Skin of body (tissue), 2 donors: ENCODE measurements around the gene ARL15. TPM values are rescaled to one million over a fixed set of nuclear protein-coding genes. Genes with fewer than 3 reads are reported as not detected.

Source experiments
- DNase-seq: peaks from one replicate; lab custom pipeline; 2025; lab: John Stamatoyannopoulos, UW
- total RNA-seq: library from RNA; depleted of rRNA; stranded (reverse); fragments of >200 nt; gene quantifications from one replicate; pipeline ENCODE4 v1.2.3, GENCODE V29; 2014

Gene ARL15
- total RNA-seq, 1 donor from 2014 or later: 73.2 TPM

DNA sequence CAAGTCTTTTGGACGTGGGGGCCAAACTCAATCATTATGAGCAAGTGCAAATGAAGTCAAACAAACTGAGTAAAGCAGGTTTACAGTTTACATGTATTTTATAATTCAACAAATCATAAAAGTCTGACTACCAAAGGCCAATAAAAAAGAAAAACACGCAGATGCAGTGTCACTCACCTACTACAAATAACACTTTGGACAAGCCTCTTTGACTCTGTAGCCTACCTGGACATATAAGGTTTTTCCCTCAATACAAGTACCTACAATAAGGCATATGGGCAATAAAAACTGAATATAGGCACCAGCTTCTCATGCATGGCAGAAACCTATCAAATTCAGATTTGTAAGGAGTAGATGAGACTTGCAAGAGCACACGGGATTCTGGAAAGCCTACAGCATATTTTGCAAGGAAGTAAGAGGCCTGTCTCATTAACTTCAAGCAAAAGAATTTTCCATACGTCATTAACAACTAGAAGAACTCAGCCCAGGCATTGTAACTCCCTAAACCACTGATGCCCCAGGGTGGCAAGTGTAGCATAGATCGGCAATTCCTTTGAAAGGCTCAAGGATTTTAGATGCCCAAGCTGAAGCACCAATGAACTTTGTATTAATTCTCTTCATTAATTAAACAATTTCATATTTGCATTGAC, 21.7 kb downstream of the ARL15 start:
- no peak for DNase-seq

DNA sequence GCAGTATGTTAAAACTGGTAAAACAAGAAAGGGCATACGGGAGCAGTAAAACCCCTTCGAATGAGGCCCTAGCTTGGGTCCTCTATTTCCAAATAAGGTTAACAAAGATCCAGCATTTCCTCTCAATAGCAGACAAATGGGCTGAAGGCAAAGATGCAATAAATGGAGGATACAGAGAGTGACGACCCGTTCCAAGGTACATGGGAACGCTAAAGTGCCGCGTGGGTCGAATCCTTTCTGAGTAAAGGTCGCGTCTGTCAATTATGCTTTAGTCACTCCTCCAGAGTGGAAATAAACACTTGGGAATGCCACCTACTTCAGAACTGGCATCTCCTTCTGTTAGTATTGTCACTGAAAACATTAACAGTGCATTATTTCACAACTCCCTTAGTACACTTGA, 24.7 kb downstream of the ARL15 start:
- DNase-seq: no peak

GRCh38 chr5:54284586-54284985, 25.8 kb downstream of the ARL15 start:
- no peak for DNase-seq

DNA sequence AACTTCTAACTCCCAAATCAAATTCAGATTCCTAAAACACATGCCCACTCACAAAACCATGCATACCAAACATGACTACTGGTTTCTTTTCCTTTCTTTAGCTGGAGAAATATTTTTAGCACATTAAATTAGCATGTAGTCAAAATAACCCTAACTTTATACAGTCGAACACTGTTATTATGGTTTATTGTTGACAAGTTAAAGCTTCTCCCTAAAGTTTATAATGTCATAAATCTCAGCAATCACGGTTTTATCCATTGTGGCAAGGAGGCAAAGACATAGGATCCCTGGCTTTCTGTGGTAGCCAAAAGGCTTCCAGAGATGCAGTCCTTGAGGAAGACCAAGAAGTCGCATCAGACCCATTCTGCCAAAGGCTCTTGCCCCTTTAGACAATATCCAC, 27.5 kb downstream of the ARL15 start:
- no peak for DNase-seq

- DNase-seq: no peak
Observed at GRCh38 chr5:54281960-54282692, 28.2 kb downstream of the ARL15 start.

DNA sequence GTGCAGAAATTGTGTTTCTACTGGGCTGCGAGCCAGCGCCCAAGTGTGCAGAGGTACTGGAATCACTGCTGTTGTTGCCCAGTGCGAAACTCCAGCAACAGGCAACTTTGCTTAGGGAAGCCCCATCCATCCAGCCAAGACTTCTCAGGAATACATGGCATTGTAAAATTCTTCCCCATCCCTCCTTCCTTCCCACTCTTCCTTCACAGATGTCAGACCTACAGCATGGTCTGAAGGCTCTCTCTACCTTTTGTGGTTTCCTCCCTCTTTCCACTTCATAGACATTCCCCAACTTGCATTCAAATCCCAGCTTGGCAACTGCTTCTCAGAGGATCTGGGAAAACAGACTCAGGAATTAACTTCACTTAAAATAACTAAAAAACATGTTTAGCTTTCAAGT, 30.4 kb downstream of the ARL15 start:
- DNase-seq: no peak

DNA sequence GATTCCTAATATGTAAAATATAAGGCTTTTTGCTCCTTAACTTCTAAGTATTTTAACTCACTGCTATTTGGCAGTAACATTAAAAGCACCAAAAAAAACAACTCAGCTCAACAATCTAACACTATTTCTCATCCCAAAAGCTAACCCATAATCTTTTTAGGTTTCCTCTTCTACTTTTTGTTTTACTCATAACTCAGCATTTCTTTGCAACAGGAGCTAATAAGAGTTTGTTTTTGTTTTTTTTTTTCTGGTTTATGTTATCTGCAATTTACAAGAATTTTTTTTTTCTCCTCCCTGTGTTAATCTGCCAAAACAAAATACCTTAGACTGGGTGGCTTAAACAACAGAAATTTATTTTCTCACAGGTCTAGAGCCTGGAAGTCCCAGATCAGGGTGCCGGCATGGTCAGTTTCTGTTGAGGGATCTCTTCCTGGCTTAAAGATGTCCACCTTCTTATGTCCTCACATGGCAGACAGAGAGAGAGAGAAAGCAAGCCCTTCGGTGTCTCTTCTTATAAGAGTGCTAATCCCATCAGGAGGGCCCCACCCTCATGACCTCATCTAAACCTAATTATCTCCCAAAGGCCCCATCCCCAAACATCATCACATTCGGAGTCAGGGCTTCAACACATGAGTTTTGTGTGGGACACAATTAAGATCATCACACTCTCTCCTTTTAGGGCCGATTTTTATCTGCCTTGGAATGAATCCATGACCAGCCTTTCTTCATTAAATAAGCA, 31.2 kb downstream of the ARL15 start:
- DNase-seq: no peak

DNA sequence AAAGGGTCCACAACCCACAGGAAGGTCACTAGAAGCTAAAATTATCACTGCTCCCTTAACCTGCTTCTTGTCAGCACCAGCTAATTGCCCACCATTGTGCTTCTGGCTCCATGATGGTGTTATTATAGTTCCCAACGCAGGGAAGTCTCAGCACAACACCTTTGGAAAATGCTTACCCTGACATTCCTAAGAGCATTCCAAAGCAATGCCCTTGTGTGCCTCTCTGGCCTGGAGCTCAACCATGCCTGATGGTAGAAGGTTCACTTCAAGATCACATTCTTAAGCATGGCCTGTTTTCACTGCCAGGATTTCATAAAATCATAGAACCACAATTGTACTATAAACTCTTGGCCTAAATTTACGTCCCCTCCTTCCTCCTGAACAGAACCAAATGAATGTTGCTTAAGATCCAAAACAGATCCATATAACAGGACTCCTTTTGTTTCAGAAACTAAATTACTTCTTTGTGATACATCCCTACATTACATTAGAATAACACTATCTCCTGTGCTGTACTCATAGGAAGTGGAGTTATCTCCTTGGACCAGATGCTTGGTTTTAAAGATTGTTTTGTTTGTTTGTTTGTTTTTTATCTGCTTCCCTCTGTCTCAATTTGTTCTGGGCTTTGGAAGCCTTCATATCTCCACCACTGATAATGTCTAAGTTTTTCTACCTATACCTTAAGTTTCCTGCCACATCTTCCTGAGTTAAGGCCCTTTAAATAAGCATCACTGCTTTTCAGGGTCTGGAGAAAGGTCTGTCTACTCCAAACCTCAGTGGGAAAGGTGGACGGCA, 32.1 kb downstream of the ARL15 start:
- no peak for DNase-seq

GRCh38 chr5:54276048-54276447, 34.3 kb downstream of the ARL15 start:
- DNase-seq: no peak

DNA sequence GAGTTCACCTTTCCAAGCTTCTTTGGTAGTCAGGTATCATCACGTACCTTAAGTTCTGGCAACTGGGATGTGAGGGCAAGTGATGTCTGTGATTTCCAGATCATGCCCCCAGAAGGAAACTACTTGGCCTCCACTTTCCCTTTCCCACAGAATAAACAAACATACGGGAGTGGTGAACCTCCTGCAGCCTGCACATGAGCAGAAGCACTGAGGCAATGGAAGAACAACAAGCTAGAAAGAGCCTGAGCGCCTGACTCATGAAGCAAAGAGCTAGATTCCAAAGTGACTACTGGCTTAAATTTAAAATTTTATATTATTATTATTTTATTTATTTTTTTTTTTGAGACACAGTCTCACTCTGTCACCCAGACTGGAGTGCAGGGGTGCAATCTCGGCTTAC, 35.0 kb downstream of the ARL15 start:
- DNase-seq: no peak

DNA sequence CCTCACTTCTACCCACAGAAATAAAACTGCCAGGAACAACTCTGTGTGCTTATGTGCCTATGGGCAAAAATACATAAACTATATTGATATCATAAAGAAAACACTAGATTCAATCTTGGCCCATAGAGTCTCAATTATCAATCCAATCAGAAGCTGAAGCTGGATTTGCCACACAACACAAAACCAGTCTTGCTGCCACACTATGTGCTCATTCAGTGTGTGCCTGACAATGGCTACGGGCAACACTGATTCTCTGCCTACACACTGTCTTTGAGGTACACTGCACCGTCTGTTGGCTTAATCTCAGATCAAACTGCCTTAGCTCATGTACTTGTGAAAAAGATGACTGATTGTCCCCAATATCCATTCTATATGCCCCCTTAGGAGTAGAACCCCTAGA, 35.4 kb downstream of the ARL15 start:
- DNase-seq: no peak

DNA sequence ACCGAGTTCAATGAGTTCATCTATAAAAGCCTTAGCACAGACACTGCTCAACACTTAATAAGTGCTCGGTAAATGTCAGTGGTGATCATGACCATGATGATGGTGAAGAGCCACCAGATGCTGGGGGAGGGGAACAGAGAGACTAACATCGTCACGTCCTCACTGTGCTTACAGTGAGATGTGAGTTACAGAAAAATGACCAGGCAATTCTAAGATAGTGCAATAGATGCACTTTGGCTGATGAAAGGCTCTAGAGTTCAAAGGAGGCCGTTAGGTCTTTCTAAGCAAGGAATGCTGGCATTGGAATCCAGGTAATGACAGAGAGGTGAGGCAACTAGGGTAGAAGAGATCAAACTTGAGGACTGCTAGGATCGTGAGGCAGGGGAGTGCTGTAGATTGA, 36.7 kb downstream of the ARL15 start:
- DNase-seq: no peak

- no peak for DNase-seq
Observed at GRCh38 chr5:54272746-54273145, 37.6 kb downstream of the ARL15 start.

GRCh38 chr5:54270326-54270725, 40.0 kb downstream of the ARL15 start:
- DNase-seq: no peak

DNA sequence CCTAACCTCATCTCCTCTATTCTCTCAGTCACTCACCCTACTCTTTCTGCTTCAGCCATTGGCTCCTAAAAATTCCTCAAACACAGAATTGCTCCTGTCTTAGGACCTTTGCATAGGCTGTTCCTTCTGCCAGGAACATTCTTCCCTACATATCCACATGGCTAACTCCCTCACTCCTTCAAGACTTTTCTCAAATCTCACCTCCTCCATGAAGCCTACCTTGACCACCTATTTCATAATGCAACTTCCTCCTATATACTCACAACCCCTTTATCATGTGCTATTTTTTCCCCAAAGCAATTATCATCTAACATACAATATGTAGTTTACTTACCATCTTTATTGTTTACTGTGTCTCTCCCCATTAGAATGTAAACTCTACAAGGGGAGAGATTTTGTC, 45.8 kb downstream of the ARL15 start:
- DNase-seq: no peak

GRCh38 chr5:54263447-54263846, 46.9 kb downstream of the ARL15 start:
- DNase-seq: no peak

GRCh38 chr5:54261596-54261995, 48.8 kb downstream of the ARL15 start:
- no peak for DNase-seq

- no peak for DNase-seq
Observed at GRCh38 chr5:54259981-54260380, 50.4 kb downstream of the ARL15 start.

- no peak for DNase-seq
Observed at GRCh38 chr5:54259090-54259489, 51.3 kb downstream of the ARL15 start.

DNA sequence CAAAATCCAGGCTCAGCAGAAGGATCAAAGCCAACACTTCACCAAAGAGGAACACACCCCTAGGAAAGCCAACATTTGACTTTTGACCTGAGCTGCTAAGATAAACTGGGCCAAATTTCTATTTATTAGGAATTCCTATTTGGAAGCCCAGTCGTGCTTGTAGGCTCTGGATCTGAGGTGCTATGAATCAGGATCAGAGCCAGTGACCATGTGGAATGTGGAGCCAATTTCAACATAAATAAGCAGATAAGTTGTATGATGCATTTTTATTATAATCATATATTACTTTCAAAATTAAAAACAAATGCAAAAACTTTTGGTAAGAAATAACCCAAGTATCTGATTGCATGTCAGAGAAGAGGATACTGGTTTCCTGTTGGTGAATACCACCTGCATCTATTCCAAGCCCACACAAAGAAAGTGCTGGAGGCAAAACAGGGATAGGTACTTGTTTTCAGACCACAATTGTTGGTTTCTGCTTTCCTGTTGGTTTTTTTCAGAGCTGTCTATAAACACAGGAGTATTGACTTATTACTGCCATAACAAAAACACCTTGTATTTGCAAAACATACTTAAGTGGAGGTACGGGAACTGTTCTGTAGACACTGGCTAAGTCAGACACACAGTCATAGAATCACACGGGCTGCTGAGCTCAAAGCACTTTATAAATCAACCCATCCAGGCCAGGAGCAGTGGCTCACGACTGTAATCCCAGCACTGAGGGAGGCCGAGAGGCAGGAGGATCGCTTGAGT, 52.8 kb downstream of the ARL15 start:
- no peak for DNase-seq
